ENCODE results near the gene ASB6.

ASB6 gene

DNA sequence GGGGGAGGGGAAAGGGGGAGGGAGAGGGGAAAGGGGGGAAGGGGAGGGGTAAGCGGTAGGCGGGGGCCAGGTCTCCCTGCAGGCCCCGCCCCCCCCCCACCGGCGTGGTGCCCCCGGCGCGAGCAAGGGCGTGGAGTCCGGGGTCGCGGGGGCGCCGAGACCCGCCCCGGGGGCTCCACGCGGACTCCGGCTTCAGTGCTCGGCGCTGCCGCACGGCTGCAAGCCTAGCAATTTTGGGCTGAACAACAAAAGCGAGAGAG, 31.8 kb downstream of the ASB6 start:
- H2AFZ ChIP-seq: peak overlapping the region; percentile 76
- H3K4me3 ChIP-seq (ENCODE audit: low read depth, low read length): peak overlapping the region; percentile 77
- no peak for TF ChIP-seq CTCF (IDR thresholded peaks at IDR 0.05)
- no peaks in the 10 kb centered on the region for H3K79me2 ChIP-seq
- no peak overlapping the region for H3K9ac ChIP-seq
- H3K4me2 ChIP-seq (ENCODE audit: low read length): peak overlapping the region; percentile 97
- H3K9me3 ChIP-seq (ENCODE audit: control insufficient read depth, low read length): no peaks in the 10 kb centered on the region
- H3K27me3 ChIP-seq (ENCODE audit: control insufficient read depth, insufficient read depth, low read length): no peaks in the 10 kb centered on the region
- no peaks in the 10 kb centered on the region for H3K36me3 ChIP-seq (ENCODE audit: control insufficient read depth, insufficient read depth, low read length)
- H3K27ac ChIP-seq: no peak overlapping the region
- H3K4me1 ChIP-seq: peaks cover 6% of the 10 kb centered on the region

- H3K36me3 ChIP-seq (ENCODE audit: control insufficient read depth, insufficient read depth, low read length): no peaks in the 10 kb centered on the region
- no peak overlapping the region for H3K9ac ChIP-seq
- H3K4me3 ChIP-seq (ENCODE audit: low read depth, low read length): no peak overlapping the region
- TF ChIP-seq CTCF (IDR thresholded peaks at IDR 0.05): no peak
- H3K27me3 ChIP-seq (ENCODE audit: control insufficient read depth, insufficient read depth, low read length): no peaks in the 10 kb centered on the region
- peak overlapping the region; percentile 65 for H3K4me2 ChIP-seq (ENCODE audit: low read length)
- H3K79me2 ChIP-seq: no peaks in the 10 kb centered on the region
- peaks cover 6% of the 10 kb centered on the region for H3K4me1 ChIP-seq
- H3K9me3 ChIP-seq (ENCODE audit: control insufficient read depth, low read length): no peaks in the 10 kb centered on the region
- H2AFZ ChIP-seq: peak overlapping the region; percentile 71
- peak overlapping the region; percentile 60 for H3K27ac ChIP-seq
Observed at GRCh38 chr9:129609486-129610212, 32.3 kb downstream of the ASB6 start.

GRCh38 chr9:129608561-129609481, 33.1 kb downstream of the ASB6 start:
- no peak for TF ChIP-seq CTCF (IDR thresholded peaks at IDR 0.05)
- H3K4me3 ChIP-seq (ENCODE audit: low read depth, low read length): no peak overlapping the region
- H3K27ac ChIP-seq: peak overlapping the region; percentile 51

DNA sequence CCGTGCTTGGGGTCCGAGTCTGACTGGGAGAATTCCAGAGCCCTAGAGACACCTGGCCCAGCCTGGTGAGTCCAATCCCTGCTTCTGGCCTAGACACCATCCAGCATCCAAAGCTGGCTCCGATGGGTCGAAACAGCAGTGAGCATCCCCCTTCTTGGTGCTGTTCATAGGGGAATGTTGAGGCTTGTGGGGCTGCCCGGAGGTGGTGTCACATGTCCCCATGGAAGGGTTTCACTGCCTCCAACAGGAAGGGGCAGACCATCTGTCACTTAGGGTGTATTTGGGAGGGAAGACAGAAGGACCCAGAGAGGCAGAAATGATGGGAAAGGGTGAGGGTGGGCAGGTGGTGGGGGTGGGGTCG, 34.9 kb downstream of the ASB6 start:
- no peaks in the 10 kb centered on the region for H3K9me3 ChIP-seq (ENCODE audit: control insufficient read depth, low read length)
- peak overlapping the region; percentile 69 for H3K27ac ChIP-seq
- H3K4me3 ChIP-seq (ENCODE audit: low read depth, low read length): no peak overlapping the region
- no peaks in the 10 kb centered on the region for H3K27me3 ChIP-seq (ENCODE audit: control insufficient read depth, insufficient read depth, low read length)
- no peak overlapping the region for H3K9ac ChIP-seq
- H3K4me1 ChIP-seq: peaks cover 6% of the 10 kb centered on the region
- H3K36me3 ChIP-seq (ENCODE audit: control insufficient read depth, insufficient read depth, low read length): no peaks in the 10 kb centered on the region
- H2AFZ ChIP-seq: no peak overlapping the region
- H3K79me2 ChIP-seq: no peaks in the 10 kb centered on the region
- no peak for TF ChIP-seq CTCF (IDR thresholded peaks at IDR 0.05)
- no peak overlapping the region for H3K4me2 ChIP-seq (ENCODE audit: low read length)

More at GRCh38 chr9:129608561-129609481, 33.1 kb downstream of the ASB6 start:
- Histone ChIP-seq H3K27me3 (ENCODE audit: control insufficient read depth, insufficient read depth, low read length) (no peaks in the 10 kb centered on the region), H3K4me2 (ENCODE audit: low read length) (no peak overlapping the region), H3K79me2 (no peaks in the 10 kb centered on the region), H3K4me1 (peaks cover 6% of the 10 kb centered on the region), H2AFZ (no peak overlapping the region), H3K36me3 (ENCODE audit: control insufficient read depth, insufficient read depth, low read length) (no peaks in the 10 kb centered on the region), H3K9ac (no peak overlapping the region), H3K9me3 (ENCODE audit: control insufficient read depth, low read length) (no peaks in the 10 kb centered on the region)

All from parathyroid adenoma (tissue), 2 donors.